ENCODE data around the gene COG5. TPM values are rescaled to one million over a fixed set of nuclear protein-coding genes. Genes with fewer than 3 reads are reported as not detected.

Gene COG5
- total and polyA plus RNA-seq, 9 of the 15 experiments (the other 6 are each of a cell fraction or from before 2014, with no cell fraction given), result 15.3 to 75.1 (median 56.4) TPM

- TF ChIP-seq, protein P1, sequence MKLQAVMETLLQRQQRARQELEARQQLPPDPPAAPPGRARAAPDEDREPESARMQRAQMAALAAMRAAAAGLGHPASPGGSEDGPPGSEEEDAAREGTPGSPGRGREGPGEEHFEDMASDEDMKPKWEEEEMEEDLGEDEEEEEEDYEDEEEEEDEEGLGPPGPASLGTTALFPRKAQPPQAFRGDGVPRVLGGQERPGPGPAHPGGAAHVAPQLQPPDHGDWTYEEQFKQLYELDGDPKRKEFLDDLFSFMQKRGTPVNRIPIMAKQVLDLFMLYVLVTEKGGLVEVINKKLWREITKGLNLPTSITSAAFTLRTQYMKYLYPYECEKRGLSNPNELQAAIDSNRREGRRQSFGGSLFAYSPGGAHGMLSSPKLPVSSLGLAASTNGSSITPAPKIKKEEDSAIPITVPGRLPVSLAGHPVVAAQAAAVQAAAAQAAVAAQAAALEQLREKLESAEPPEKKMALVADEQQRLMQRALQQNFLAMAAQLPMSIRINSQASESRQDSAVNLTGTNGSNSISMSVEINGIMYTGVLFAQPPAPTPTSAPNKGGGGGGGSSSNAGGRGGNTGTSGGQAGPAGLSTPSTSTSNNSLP (IDR thresholded peaks at IDR 0.05; ENCODE audit: borderline replicate concordance, low read depth, low read length), result no peak
- no peak for TF ChIP-seq SUPT5H (IDR thresholded peaks at IDR 0.05)
- peak; percentile 45; the same call in 1 of the 2 replicates for TF ChIP-seq LEF1 (IDR thresholded peaks at IDR 0.05)
- peak; percentile 56; the same call in 1 of the 2 replicates for TF ChIP-seq PHB2 (IDR thresholded peaks at IDR 0.05; ENCODE audit: low read depth)
- TF ChIP-seq POLR2AphosphoS2 (IDR thresholded peaks at IDR 0.05; ENCODE audit: low read length), result no peak
- TF ChIP-seq HMGXB4 (CRISPR knock-in tag; IDR thresholded peaks at IDR 0.05), result no peak
- peak; percentile 68 for TF ChIP-seq SMARCA4 (IDR thresholded peaks at IDR 0.05)
- TF ChIP-seq FOXK1 (CRISPR knock-in tag; IDR thresholded peaks at IDR 0.05; ENCODE audit: borderline replicate concordance), result no peak
- TF ChIP-seq DACH1 (IDR thresholded peaks at IDR 0.05; ENCODE audit: partially characterized antibody), result no peak
- TF ChIP-seq KDM1A (IDR thresholded peaks at IDR 0.05), result peak; percentile 96
- no peak for TF ChIP-seq SRF (CRISPR knock-in tag; IDR thresholded peaks at IDR 0.05)
- 0 out of 4 replicates have a peak, but pooled peaks of 1 of the 2 experiments have one; percentile 21 for TF ChIP-seq NRF1 (conservative IDR thresholded peaks at IDR 0.05 in 1 of 2, IDR thresholded peaks at IDR 0.05 in 1 of 2)
- no peak for TF ChIP-seq MCM7 (IDR thresholded peaks at IDR 0.05)
- TF ChIP-seq, protein P2, sequence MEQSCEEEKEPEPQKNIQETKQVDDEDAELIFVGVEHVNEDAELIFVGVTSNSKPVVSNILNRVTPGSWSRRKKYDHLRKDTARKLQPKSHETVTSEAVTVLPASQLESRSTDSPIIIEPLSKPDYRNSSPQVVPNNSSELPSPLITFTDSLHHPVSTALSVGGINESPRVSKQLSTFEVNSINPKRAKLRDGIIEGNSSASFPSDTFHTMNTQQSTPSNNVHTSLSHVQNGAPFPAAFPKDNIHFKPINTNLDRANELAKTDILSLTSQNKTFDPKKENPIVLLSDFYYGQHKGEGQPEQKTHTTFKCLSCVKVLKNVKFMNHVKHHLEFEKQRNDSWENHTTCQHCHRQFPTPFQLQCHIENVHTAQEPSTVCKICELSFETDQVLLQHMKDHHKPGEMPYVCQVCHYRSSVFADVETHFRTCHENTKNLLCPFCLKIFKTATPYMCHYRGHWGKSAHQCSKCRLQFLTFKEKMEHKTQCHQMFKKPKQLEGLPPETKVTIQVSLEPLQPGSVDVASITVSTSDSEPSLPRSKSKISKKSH (CRISPR knock-in tag; IDR thresholded peaks at IDR 0.05), result no peak
- no peak for TF ChIP-seq SIRT6 (IDR thresholded peaks at IDR 0.05; ENCODE audit: low read depth, low read length)
- peak; percentile 64; the same call in 1 of the 2 replicates for TF ChIP-seq MTA2 (IDR thresholded peaks at IDR 0.05; ENCODE audit: low read depth)
- TF ChIP-seq SMARCE1 (IDR thresholded peaks at IDR 0.05), result peak; percentile 67
- no peak for TF ChIP-seq NFRKB (IDR thresholded peaks at IDR 0.05; ENCODE audit: low read depth)
- no peak for TF ChIP-seq MXI1 (IDR thresholded peaks at IDR 0.05; ENCODE audit: low read depth, low read length)
- peak; percentile 13; the same call in 1 of the 2 replicates for TF ChIP-seq EP300 (IDR thresholded peaks at IDR 0.05; ENCODE audit: low read length)
- TF ChIP-seq SOX6 (IDR thresholded peaks at IDR 0.05), result no peak
- TF ChIP-seq POLR2B (IDR thresholded peaks at IDR 0.05; ENCODE audit: low read depth, partially characterized antibody), result no peak
- no peak for TF ChIP-seq CHCHD3 (CRISPR knock-in tag; IDR thresholded peaks at IDR 0.05)
- TF ChIP-seq TCF3 (CRISPR knock-in tag; IDR thresholded peaks at IDR 0.05), result peak; percentile 85
- no peak for TF ChIP-seq ZNF444 (CRISPR knock-in tag; IDR thresholded peaks at IDR 0.05)
- peak; percentile 27 for TF ChIP-seq CTBP1 (IDR thresholded peaks at IDR 0.05; ENCODE audit: borderline replicate concordance)
- peak; percentile 36; the same call in 1 of the 2 replicates for TF ChIP-seq POLR2AphosphoS5 (IDR thresholded peaks at IDR 0.05; ENCODE audit: control insufficient read depth, insufficient read depth, low read depth, low read length)
- TF ChIP-seq DPF2 (IDR thresholded peaks at IDR 0.05), result peak; percentile 71
- peak; percentile 74; the same call in 1 of the 2 replicates for TF ChIP-seq NCOR1 (IDR thresholded peaks at IDR 0.05)
- TF ChIP-seq ZNF699 (CRISPR knock-in tag; IDR thresholded peaks at IDR 0.05; ENCODE audit: insufficient replicate concordance), result no peak
These were observed 68.8 kb downstream of the COG5 start (continued) for GRCh38 chr7:107494884-107495283.
